Lower leg skin (tissue), 4 donors: ENCODE results near the gene NDFIP1. TPM values are rescaled to one million over a fixed set of nuclear protein-coding genes. Genes with fewer than 3 reads are reported as not detected.
"Not testable (repeated sequence)": the region's sequence is repeated elsewhere in the genome, so short reads cannot be mapped to it uniquely, and the experiment has no call there.

Experiments used
- DNase-seq, 2 donors: peaks; one replicate each; pipeline ENCODE4 v3.0.0-alpha.2; 2019; ENCODE audit warnings: low spot score in 2 of 2
- H3K4me3 ChIP-seq: fragments of 200-600 bp; sonication (generic); 2 replicates; pipeline ENCODE4 v1.5.1; 2017; ENCODE audit warnings: mild to moderate bottlenecking, low read depth; ENCODE audit not compliant: poor library complexity, severe bottlenecking
- CTCF ChIP-seq, 3 donors: fragments of 450-650 bp; IDR thresholded peaks; one replicate each; pipeline ENCODE4 v1.5.1; 2016; ENCODE audit warnings: antibody characterized with exemption in 3 of 3, mild to moderate bottlenecking in 3 of 3, moderate library complexity in 2 of 3
- POLR2A ChIP-seq, 2 donors: fragments of 450-650 bp; IDR thresholded peaks; one replicate each; pipeline ENCODE4 v1.6.1; 2016 to 2017; ENCODE audit warnings: antibody characterized with exemption in 2 of 2, mild to moderate bottlenecking in 1 of 2, moderate library complexity in 1 of 2
- WGBS, 2 donors: methylation state at CpG; one replicate each; pipeline ENCODE4 v1.1.5; 2018; 5-methylcytosine and 5-hydroxymethylcytosine counted together
- intact Hi-C: fragments of 100-400 bp; cut with DNase I; formaldehyde crosslinking; loops from one replicate; pipeline ENCODE4 v1.15.0; 2023; ENCODE audit warnings: low total_unique reads
- total RNA-seq, 4 donors: library from RNA; depleted of rRNA; stranded (reverse); fragments of >200 nt; gene quantifications; one replicate each; pipeline ENCODE4 v1.1.0, GENCODE V29; 2016

NDFIP1 gene
- total RNA-seq, 4 donors from 2014 or later: 25.8 to 83.9 (median 56.6) TPM

- H3K4me3 ChIP-seq: no peak overlapping the region
- intact Hi-C loops: no loop called here
- WGBS, 2 donors: 80 to 86% methylated on average over 8 of the region's 8 CpGs
- DNase-seq: no peak
- TF ChIP-seq CTCF (IDR thresholded peaks at IDR 0.05) (no peak), POLR2A (IDR thresholded peaks at IDR 0.05) (no peak)
These were observed 75.0 kb downstream of the NDFIP1 start for GRCh38 chr5:142183561-142183960.

DNA sequence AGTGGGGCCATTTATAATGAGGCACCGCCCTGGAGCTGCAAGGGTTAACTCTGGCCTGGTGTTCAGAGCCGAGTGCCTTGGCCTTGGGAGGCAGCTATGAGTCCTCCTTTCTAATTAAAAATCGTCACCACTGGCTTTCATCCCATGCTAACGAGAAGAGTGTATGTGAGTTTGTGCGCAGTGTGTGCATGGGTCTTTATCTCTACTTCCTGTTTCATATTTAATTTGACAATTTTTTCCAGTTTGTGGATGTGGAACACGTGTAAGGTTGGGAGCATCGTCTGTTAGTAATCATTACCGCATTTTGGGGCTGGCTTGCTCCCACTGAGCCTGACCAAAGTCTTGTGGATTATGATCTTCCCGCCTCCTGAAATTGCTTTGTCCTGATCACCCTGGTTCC lies 76.4 kb downstream of the NDFIP1 start:
- intact Hi-C loops: no loop called here
- H3K4me3 ChIP-seq: no peak overlapping the region
- TF ChIP-seq POLR2A (IDR thresholded peaks at IDR 0.05) (no peak), CTCF (IDR thresholded peaks at IDR 0.05) (no peak)
- 32% methylated on average over 9 of the region's 9 CpGs for WGBS, 2 donors
- no peak for DNase-seq

DNA sequence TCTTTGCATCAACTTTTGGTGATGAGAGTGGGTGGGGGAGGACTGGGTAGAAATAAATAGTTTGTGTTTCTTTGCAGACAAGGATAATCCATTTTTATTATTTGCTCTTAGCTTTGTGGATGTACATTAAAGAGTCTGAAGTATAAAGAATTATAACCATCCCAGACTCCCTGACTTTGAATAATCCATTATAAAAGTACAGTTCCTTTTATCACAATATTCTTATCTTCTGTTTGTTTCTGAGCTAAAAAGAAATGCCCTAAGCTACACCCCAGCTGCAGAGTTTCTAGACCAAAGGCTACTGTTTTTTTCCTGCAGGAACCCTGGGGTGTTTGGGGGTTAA lies 77.9 kb downstream of the NDFIP1 start:
- intact Hi-C loops: no loop called here
- no peak overlapping the region for H3K4me3 ChIP-seq
- TF ChIP-seq CTCF (IDR thresholded peaks at IDR 0.05): no peak
- TF ChIP-seq POLR2A (IDR thresholded peaks at IDR 0.05): no peak
- DNase-seq: no peak

DNA sequence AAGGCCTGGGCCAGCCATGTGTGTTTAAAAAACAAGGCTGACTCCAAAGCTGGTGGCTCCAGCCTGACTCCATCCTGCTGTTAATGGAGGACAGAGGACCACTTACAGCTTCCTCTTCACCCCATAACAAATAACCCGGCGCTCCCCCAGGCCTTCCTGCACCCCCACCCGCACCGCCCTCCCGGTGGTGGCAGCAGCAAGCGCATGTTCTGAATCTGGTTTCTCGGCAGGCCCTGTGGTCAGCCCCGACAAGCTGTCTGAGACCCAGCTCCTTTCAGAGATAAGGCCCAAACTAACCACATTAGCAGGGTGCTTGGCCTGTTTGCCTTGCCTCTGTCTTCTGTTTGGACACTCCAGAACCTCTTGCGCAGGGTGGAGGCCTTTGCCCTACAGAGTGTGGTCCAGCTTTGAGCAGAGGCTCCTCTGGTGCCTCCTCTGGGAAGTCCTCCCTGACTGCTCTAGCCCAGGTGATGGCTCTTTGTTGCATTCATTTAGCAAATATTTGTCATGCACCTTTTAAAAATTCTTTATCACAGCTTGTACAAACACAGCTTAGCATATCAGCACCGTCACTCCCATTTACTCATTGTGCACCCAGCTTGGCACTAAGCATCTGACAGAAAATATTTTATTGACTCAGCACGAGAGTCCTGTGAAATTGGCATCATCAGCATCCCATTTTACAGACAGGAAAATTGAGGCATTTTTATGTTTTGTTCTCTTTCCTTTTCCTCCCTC lies 78.4 kb downstream of the NDFIP1 start:
- intact Hi-C loops: no loop called here
- no peak for DNase-seq
- TF ChIP-seq POLR2A (IDR thresholded peaks at IDR 0.05) (no peak), CTCF (IDR thresholded peaks at IDR 0.05) (no peak)
- no peak overlapping the region for H3K4me3 ChIP-seq
- 70 to 73% methylated on average over 11 of the region's 11 CpGs for WGBS, 2 donors

GRCh38 chr5:142188691-142189090 lies 80.1 kb downstream of the NDFIP1 start:
- DNase-seq, intact Hi-C loops, H3K4me3 ChIP-seq: not testable (repeated sequence)
- whole genome bisulfite sequencing, 2 donors: 91 to 93% methylated on average over 6 of the region's 6 CpGs

- TF ChIP-seq CTCF (IDR thresholded peaks at IDR 0.05): no peak
- TF ChIP-seq POLR2A (IDR thresholded peaks at IDR 0.05): no peak
- WGBS, 2 donors: 75 to 76% methylated on average over 8 of the region's 8 CpGs
- intact Hi-C loops: no loop called here
- no peak overlapping the region for H3K4me3 ChIP-seq
- no peak for DNase-seq
These were observed 81.2 kb downstream of the NDFIP1 start for GRCh38 chr5:142189813-142190212.
